Colonic mucosa (tissue), 4 donors: Measurements from ENCODE around the gene HTR7. TPM values are rescaled to one million over a fixed set of nuclear protein-coding genes. Genes with fewer than 3 reads are reported as not detected.
"Not testable (repeated sequence)": the region's sequence is repeated elsewhere in the genome, so short reads cannot be mapped to it uniquely, and the experiment has no call there.

Experiments
- DNase-seq: peaks from one replicate; pipeline ENCODE4 v3.0.0-alpha.2; 2020
- H3K27ac ChIP-seq: fragments of 200-600 bp; one replicate; pipeline ENCODE4 v1.8.0; 2021
- H3K27me3 ChIP-seq: fragments of 200-600 bp; one replicate; pipeline ENCODE4 v1.8.0; 2021
- H3K36me3 ChIP-seq: fragments of 200-600 bp; one replicate; pipeline ENCODE4 v1.8.0; 2021
- H3K4me1 ChIP-seq: fragments of 200-600 bp; one replicate; pipeline ENCODE4 v1.8.0; 2021; ENCODE audit warnings: mild to moderate bottlenecking
- H3K4me3 ChIP-seq: fragments of 200-600 bp; one replicate; pipeline ENCODE4 v1.8.0; 2021
- H3K9ac ChIP-seq, 2 donors: one replicate each; pipeline ENCODE4 v1.7.0; 2013; ENCODE audit warnings: control low read depth in 2 of 2, low read depth in 2 of 2, low read length in 2 of 2
- H3K9me3 ChIP-seq: fragments of 200-600 bp; one replicate; pipeline ENCODE4 v1.8.0; 2021
- CTCF ChIP-seq: fragments of 200-600 bp; IDR thresholded peaks from one replicate; pipeline ENCODE4 v1.8.0; 2022; ENCODE audit warnings: antibody characterized with exemption, mild to moderate bottlenecking
- intact Hi-C: fragments of 100-400 bp; cut with DNase I; formaldehyde crosslinking; loops from one replicate; pipeline ENCODE4 v1.14.1; 2022
- total RNA-seq, 2 donors: library from RNA; stranded (reverse); fragmentation: NEBNext Ultra II Directional in 1 of 2; extraction: Animal tissue kit (Norgen Biotek cat#: 25700) in 1 of 2; gene quantifications; one replicate each; pipeline ENCODE4 v1.2.1, GENCODE V29; 2021
- donor health status: healthy.
- donor health status: DM: no; HTN: no; CAD: no.
- donor health status: DM: no; HTN: no; CAD: no.

HTR7 gene
- total RNA-seq, 2 donors from 2014 or later, result 0.07 to 0.29 TPM

- no peaks in the 10 kb centered on the region for H3K4me1 ChIP-seq
- no peak overlapping the region for H3K9ac ChIP-seq
- intact Hi-C loops, result no loop called here
- no peak for TF ChIP-seq CTCF
- DNase-seq, result no peak
- no peaks in the 10 kb centered on the region for H3K36me3 ChIP-seq
- H3K27ac ChIP-seq, result no peak overlapping the region
- H3K9me3 ChIP-seq, result no peaks in the 10 kb centered on the region
- H3K27me3 ChIP-seq, result no peaks in the 10 kb centered on the region
- H3K4me3 ChIP-seq, result no peak overlapping the region
Measured at GRCh38 chr10:90816466-90816865, 41.4 kb downstream of the HTR7 start.

- no peak for DNase-seq
- Histone ChIP-seq H3K9me3 (no peaks in the 10 kb centered on the region), H3K27me3 (no peaks in the 10 kb centered on the region), H3K9ac (no peak overlapping the region), H3K4me3 (no peak overlapping the region), H3K4me1 (no peaks in the 10 kb centered on the region), H3K27ac (no peak overlapping the region), H3K36me3 (no peaks in the 10 kb centered on the region)
- TF ChIP-seq CTCF, result no peak
- intact Hi-C loops, result no loop called here
Measured at GRCh38 chr10:90813594-90814365, 44.1 kb downstream of the HTR7 start.

- H3K4me1 ChIP-seq, H3K36me3 ChIP-seq, intact Hi-C loops, DNase-seq, H3K4me3 ChIP-seq, H3K27me3 ChIP-seq, H3K9me3 ChIP-seq, H3K9ac ChIP-seq, H3K27ac ChIP-seq: not testable (repeated sequence)
Measured at GRCh38 chr10:90807106-90807505, 50.7 kb downstream of the HTR7 start.

GRCh38 chr10:90806677-90807076, 51.2 kb downstream of the HTR7 start:
- TF ChIP-seq CTCF, result no peak
- DNase-seq, result no peak
- no peak overlapping the region for H3K4me3 ChIP-seq
- no peaks in the 10 kb centered on the region for H3K36me3 ChIP-seq
- no peak overlapping the region for H3K9ac ChIP-seq
- H3K9me3 ChIP-seq, result no peaks in the 10 kb centered on the region
- no peaks in the 10 kb centered on the region for H3K4me1 ChIP-seq
- no peak overlapping the region for H3K27ac ChIP-seq
- intact Hi-C loops, result no loop called here
- no peaks in the 10 kb centered on the region for H3K27me3 ChIP-seq

- Histone ChIP-seq H3K36me3 (no peaks in the 10 kb centered on the region), H3K4me1 (no peaks in the 10 kb centered on the region), H3K27ac (no peak overlapping the region), H3K9ac (no peak overlapping the region), H3K9me3 (no peaks in the 10 kb centered on the region), H3K4me3 (no peak overlapping the region), H3K27me3 (no peaks in the 10 kb centered on the region)
- no peak for DNase-seq
- intact Hi-C loops, result no loop called here
- TF ChIP-seq CTCF, result no peak
Measured at GRCh38 chr10:90805206-90805605, 52.6 kb downstream of the HTR7 start.

GRCh38 chr10:90804354-90804753, 53.5 kb downstream of the HTR7 start:
- H3K4me3 ChIP-seq, result no peak overlapping the region
- no peaks in the 10 kb centered on the region for H3K27me3 ChIP-seq
- no peaks in the 10 kb centered on the region for H3K9me3 ChIP-seq
- TF ChIP-seq CTCF, result no peak
- H3K36me3 ChIP-seq, result no peaks in the 10 kb centered on the region
- H3K4me1 ChIP-seq, result no peaks in the 10 kb centered on the region
- intact Hi-C loops, result no loop called here
- no peak overlapping the region for H3K9ac ChIP-seq
- DNase-seq, result no peak
- no peak overlapping the region for H3K27ac ChIP-seq
